Measurements from ENCODE around the gene CRABP1. TPM values are rescaled to one million over a fixed set of nuclear protein-coding genes. Genes with fewer than 3 reads are reported as not detected.

The CRABP1 gene
- 1.3 to 2.2 TPM (median 1.6 TPM) in 5 replicates for total RNA-seq (2022; extraction: Qiagen RNA extraction)

GRCh38 chr15:78340231-78341056, at the start of gene CRABP1:
TSS of gene CRABP1 (plus strand) at chr15:78340353. CDS start at chr15:78340429, 76 bp downstream.

GRCh38 chr15:78299101-78299930, 40.8 kb upstream of the CRABP1 start, which contains the start of gene SKIC8:
TSS of gene SKIC8 (minus strand) at chr15:78299609. CDS start at chr15:78295686, 3,923 bp downstream.

Other genes starting within 250 kb of the CRABP1 start
- gene SH2D7, start 247.8 kb upstream of the CRABP1 start, total RNA-seq (2022; extraction: Qiagen RNA extraction) = not detected in 5 replicates
- gene CIB2, start 208.9 kb upstream of the CRABP1 start, total RNA-seq (2022; extraction: Qiagen RNA extraction) = 27.4 to 28.1 TPM (median 27.9 TPM) in 5 replicates
- gene IDH3A, start 191.0 kb upstream of the CRABP1 start, total RNA-seq (2022; extraction: Qiagen RNA extraction) = 78.0 to 89.7 TPM (median 78.5 TPM) in 5 replicates
- 0.06 to 0.81 TPM (median 0.30 TPM) in 5 replicates for gene ACSBG1, start 105.8 kb upstream of the CRABP1 start, total RNA-seq (2022; extraction: Qiagen RNA extraction)
- 0.02 to 0.09 TPM (median 0.07 TPM) in 3 of 5 replicates, not detected in the others for gene DNAJA4, start 75.8 kb upstream of the CRABP1 start, total RNA-seq (2022; extraction: Qiagen RNA extraction)
- 83.2 to 115 TPM (median 85.4 TPM) in 5 replicates for gene SKIC8, start 40.7 kb upstream of the CRABP1 start, total RNA-seq (2022; extraction: Qiagen RNA extraction)
- 34.4 to 59.2 TPM (median 53.2 TPM) in 5 replicates for gene IREB2, start 97.9 kb downstream of the CRABP1 start, total RNA-seq (2022; extraction: Qiagen RNA extraction)
- gene HYKK, start 167.2 kb downstream of the CRABP1 start, total RNA-seq (2022; extraction: Qiagen RNA extraction) = 5.5 to 6.6 TPM (median 6.2 TPM) in 5 replicates
- 358 to 494 TPM (median 380 TPM) in 5 replicates for gene PSMA4, start 200.1 kb downstream of the CRABP1 start, total RNA-seq (2022; extraction: Qiagen RNA extraction)
- gene CHRNA5, start 225.2 kb downstream of the CRABP1 start, total RNA-seq (2022; extraction: Qiagen RNA extraction) = 29.9 to 31.5 TPM (median 30.8 TPM) in 5 replicates